HG02623 (cell line): ENCODE results near the gene CKAP5.
A peak's percentile ranks its signal among the peaks of the same experiment; 100 is the strongest.
"Not testable (repeated sequence)": the region's sequence is repeated elsewhere in the genome, so short reads cannot be mapped to it uniquely, and the experiment has no call there.

Experiments used
- ATAC-seq: cut with Tn5 transposase; IDR thresholded peaks from one replicate; pipeline ENCODE4 v1.9.1; 2021; ENCODE audit warnings: moderate library complexity; ENCODE audit not compliant: unreplicated experiment

CKAP5 gene

GRCh38 chr11:46855863-46856262 is 9.8 kb upstream of the CKAP5 start:
- no peak for ATAC-seq

GRCh38 chr11:46855167-46855566 is 9.1 kb upstream of the CKAP5 start:
- ATAC-seq, result no peak

- no peak for ATAC-seq
Observed at GRCh38 chr11:46850829-46851380, 4.8 kb upstream of the CKAP5 start.

GRCh38 chr11:46849631-46850030 is 3.6 kb upstream of the CKAP5 start:
- no peak for ATAC-seq

- peak; percentile 6 for ATAC-seq
Observed at GRCh38 chr11:46846510-46846830, 390 bp upstream of the CKAP5 start.

- ATAC-seq, result no peak
Observed at GRCh38 chr11:46845440-46845739, 690 bp downstream of the CKAP5 start.

- ATAC-seq, result no peak
Observed at GRCh38 chr11:46840116-46840515, 6.0 kb downstream of the CKAP5 start.

- no peak for ATAC-seq
Observed at GRCh38 chr11:46838501-46838900, 7.6 kb downstream of the CKAP5 start.

- ATAC-seq, result no peak
Observed at GRCh38 chr11:46837860-46838259, 8.2 kb downstream of the CKAP5 start.

GRCh38 chr11:46836870-46837269 is 9.2 kb downstream of the CKAP5 start:
- no peak for ATAC-seq

GRCh38 chr11:46836431-46836830 is 9.6 kb downstream of the CKAP5 start:
- ATAC-seq, result no peak

GRCh38 chr11:46835897-46836296 is 10.2 kb downstream of the CKAP5 start:
- no peak for ATAC-seq

- no peak for ATAC-seq
Observed at GRCh38 chr11:46834821-46835220, 11.3 kb downstream of the CKAP5 start.

GRCh38 chr11:46832511-46833214 is 13.4 kb downstream of the CKAP5 start:
- ATAC-seq, result no peak

- ATAC-seq, result no peak
Observed at GRCh38 chr11:46827995-46828394, 18.1 kb downstream of the CKAP5 start.

- ATAC-seq, result peak; percentile 99
Observed at GRCh38 chr11:46826310-46827044, 19.6 kb downstream of the CKAP5 start.

- ATAC-seq, result no peak
Observed at GRCh38 chr11:46808799-46809431, 37.2 kb downstream of the CKAP5 start.

- ATAC-seq, result no peak
Observed at GRCh38 chr11:46801694-46802470, 44.2 kb downstream of the CKAP5 start.

- ATAC-seq, result no peak
Observed at GRCh38 chr11:46800177-46800576, 45.9 kb downstream of the CKAP5 start.

GRCh38 chr11:46799725-46800124 is 46.4 kb downstream of the CKAP5 start:
- not testable (repeated sequence) for ATAC-seq

- ATAC-seq, result no peak
Observed at GRCh38 chr11:46778416-46778815, 67.7 kb downstream of the CKAP5 start.
